GM23248 (cell line): ENCODE measurements around the gene KCTD20. TPM values are rescaled to one million over a fixed set of nuclear protein-coding genes. Genes with fewer than 3 reads are reported as not detected.
"Not testable (repeated sequence)": the region's sequence is repeated elsewhere in the genome, so short reads cannot be mapped to it uniquely, and the experiment has no call there.

Experiments used
- DNase-seq: peaks from one replicate; pipeline ENCODE4 v3.0.0-alpha.2; 2015
- H2AFZ ChIP-seq: fragments of 200-600 bp; sonication (generic); 2 replicates; pipeline ENCODE4 v1.6.1; 2016; ENCODE audit warnings: antibody characterized with exemption
- H3F3A ChIP-seq: fragments of 200-600 bp; sonication (generic); 2 replicates; pipeline ENCODE4 v1.6.1; 2016; ENCODE audit warnings: mild to moderate bottlenecking, antibody characterized with exemption, mixed run types; ENCODE audit not compliant: insufficient read depth
- H3K27ac ChIP-seq: fragments of 200-600 bp; sonication (generic); 2 replicates; pipeline ENCODE4 v1.5.1; 2016; ENCODE audit warnings: mild to moderate bottlenecking
- H3K27me3 ChIP-seq: fragments of 200-600 bp; sonication (generic); replicated peaks from 2 replicates; pipeline ENCODE4 v1.6.1; 2016; ENCODE audit warnings: mild to moderate bottlenecking; ENCODE audit not compliant: insufficient read depth
- H3K36me3 ChIP-seq: fragments of 200-600 bp; sonication (generic); 2 replicates; pipeline ENCODE4 v1.6.1; 2016; ENCODE audit warnings: low read depth, mild to moderate bottlenecking
- H3K4me1 ChIP-seq: fragments of 200-600 bp; sonication (generic); 2 replicates; pipeline ENCODE4 v1.6.1; 2016; ENCODE audit warnings: mild to moderate bottlenecking; ENCODE audit not compliant: insufficient read depth
- H3K4me2 ChIP-seq: fragments of 200-600 bp; sonication (generic); one replicate; pipeline ENCODE4 v1.6.1; 2016; ENCODE audit warnings: mild to moderate bottlenecking; ENCODE audit not compliant: unreplicated experiment
- H3K4me3 ChIP-seq: fragments of 200-600 bp; sonication (generic); 2 replicates; pipeline ENCODE4 v1.5.1; 2016; ENCODE audit warnings: mild to moderate bottlenecking
- H3K79me2 ChIP-seq: fragments of 200-600 bp; sonication (generic); 2 replicates; pipeline ENCODE4 v1.6.1; 2016; ENCODE audit warnings: mild to moderate bottlenecking; ENCODE audit not compliant: insufficient read depth
- H3K9ac ChIP-seq: fragments of 200-600 bp; sonication (generic); 2 replicates; pipeline ENCODE4 v1.6.1; 2016; ENCODE audit warnings: mild to moderate bottlenecking
- H3K9me2 ChIP-seq: fragments of 200-600 bp; sonication (generic); 2 replicates; pipeline ENCODE4 v1.6.1; 2016; ENCODE audit warnings: mixed run types, mild to moderate bottlenecking, moderate library complexity; ENCODE audit not compliant: insufficient read depth
- H3K9me3 ChIP-seq: fragments of 200-600 bp; sonication (generic); one replicate; pipeline ENCODE4 v1.6.1; 2017; ENCODE audit warnings: low read depth
- H4K20me1 ChIP-seq: fragments of 200-600 bp; sonication (generic); 2 replicates; pipeline ENCODE4 v1.6.0; 2016; ENCODE audit not compliant: insufficient read depth
- EZH2 ChIP-seq: fragments of 200-600 bp; sonication (generic); IDR thresholded peaks from 2 replicates; pipeline ENCODE4 v1.6.1; 2018; ENCODE audit warnings: antibody characterized with exemption, mild to moderate bottlenecking; ENCODE audit not compliant: insufficient read depth, poor library complexity, severe bottlenecking
- EZH2phosphoT487 ChIP-seq: fragments of 200-600 bp; sonication (generic); IDR thresholded peaks from 2 replicates; pipeline ENCODE4 v1.6.1; 2018; ENCODE audit warnings: antibody characterized with exemption, moderate library complexity, mild to moderate bottlenecking, low read depth; ENCODE audit not compliant: insufficient read depth
- WGBS, 2 experiments: methylation state at CpG; one replicate each; pipeline ENCODE4 v1.1.6; 2015 to 2017; ENCODE audit warnings: low lambda C conversion rate in 2 of 2, low coverage in 1 of 2; ENCODE audit errors: missing lambda C conversion rate in 2 of 2; 5-methylcytosine and 5-hydroxymethylcytosine counted together
- in situ Hi-C: fragments of 300-500 bp; cut with MboI; formaldehyde crosslinking; loops from 2 replicates; pipeline ENCODE4 v1.15.0; 2020
- polyA plus RNA-seq: library from polyadenylated mRNA; unstranded; fragments of >200 nt; fragmentation: Nextera tagmentation; extraction: Ambion mirVana; gene quantifications from 2 replicates; pipeline ENCODE4 v1.2.1, GENCODE V29; 2016
- total RNA-seq: library from RNA; depleted of rRNA; stranded (reverse); fragments of >200 nt; shearing (Covaris generic); gene quantifications from 2 replicates; pipeline ENCODE4 v1.2.3, GENCODE V29; 2014

The KCTD20 gene
- total and polyA plus RNA-seq, 2 experiments from 2014 or later = 52.7 to 120 TPM

DNA sequence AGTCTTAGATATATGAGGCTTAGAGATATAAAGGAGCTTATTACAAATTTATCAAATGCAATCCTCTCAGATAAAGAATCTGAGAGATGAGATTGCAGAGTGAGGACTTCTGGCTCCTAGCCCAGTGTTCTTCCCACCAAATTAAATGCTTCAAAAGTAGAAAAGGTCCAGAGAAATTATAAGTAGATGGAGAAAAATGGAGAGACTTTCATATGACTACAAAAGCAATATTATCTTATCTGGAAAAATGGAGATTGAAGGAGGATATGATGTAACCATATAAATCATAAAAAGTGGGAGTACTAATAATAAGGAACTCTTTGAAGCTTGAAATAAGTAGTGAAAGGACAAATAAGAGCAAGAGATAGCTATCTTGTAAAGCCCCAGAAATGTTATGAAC is 2.8 kb downstream of the KCTD20 start:
- Histone ChIP-seq H3K27ac (peak overlapping the region; percentile 92), H2AFZ (no peak overlapping the region), H4K20me1 (no peaks in the 10 kb centered on the region), H3K4me3 (peak overlapping the region; percentile 87; the same call in 1 of the 2 replicates), H3K79me2 (peaks cover 77% of the 10 kb centered on the region), H3K9ac (no peak overlapping the region), H3K27me3 (no peaks in the 10 kb centered on the region), H3K9me2 (no peaks in the 10 kb centered on the region), H3K4me1 (peaks cover 35% of the 10 kb centered on the region), H3K36me3 (peaks cover 15% of the 10 kb centered on the region), H3K4me2 (peak overlapping the region; percentile 98), H3K9me3 (no peaks in the 10 kb centered on the region), H3F3A (peaks cover 38% of the 10 kb centered on the region)
- TF ChIP-seq EZH2 = no peak
- no peak for TF ChIP-seq EZH2phosphoT487
- no peak for DNase-seq
- in situ Hi-C loops = no loop called here

DNA sequence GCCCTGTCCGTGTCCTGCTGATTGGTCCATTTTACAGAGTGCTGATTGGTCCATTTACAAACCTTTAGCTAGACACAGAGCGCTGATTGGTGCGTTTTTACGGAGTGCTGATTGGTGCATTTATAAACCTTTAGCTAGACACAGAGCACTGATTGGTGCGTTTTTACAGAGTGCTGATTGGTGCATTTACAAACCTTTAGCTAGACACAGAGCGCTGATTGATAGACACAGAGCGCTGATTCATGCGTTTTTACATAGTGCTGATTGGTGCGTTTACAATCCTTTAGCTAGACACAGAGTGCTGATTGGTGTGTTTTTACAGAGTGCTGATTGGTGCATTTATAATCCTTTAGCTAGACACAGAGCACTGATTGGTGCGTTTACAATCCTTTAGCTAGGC is 6.4 kb downstream of the KCTD20 start:
- H3K4me1 ChIP-seq = peaks cover 15% of the 10 kb centered on the region
- H3K36me3 ChIP-seq = peaks cover 26% of the 10 kb centered on the region
- peaks cover 100% of the 10 kb centered on the region for H3K79me2 ChIP-seq
- H3K9ac ChIP-seq, H3K27me3 ChIP-seq, in situ Hi-C loops, H3K9me3 ChIP-seq, DNase-seq, H3K4me3 ChIP-seq, H3K9me2 ChIP-seq, H2AFZ ChIP-seq, H4K20me1 ChIP-seq, H3K27ac ChIP-seq, H3K4me2 ChIP-seq: not testable (repeated sequence)
- peaks cover 27% of the 10 kb centered on the region for H3F3A ChIP-seq
- 98% methylated on average over 10 of the region's 10 CpGs for WGBS, 2 experiments

DNA sequence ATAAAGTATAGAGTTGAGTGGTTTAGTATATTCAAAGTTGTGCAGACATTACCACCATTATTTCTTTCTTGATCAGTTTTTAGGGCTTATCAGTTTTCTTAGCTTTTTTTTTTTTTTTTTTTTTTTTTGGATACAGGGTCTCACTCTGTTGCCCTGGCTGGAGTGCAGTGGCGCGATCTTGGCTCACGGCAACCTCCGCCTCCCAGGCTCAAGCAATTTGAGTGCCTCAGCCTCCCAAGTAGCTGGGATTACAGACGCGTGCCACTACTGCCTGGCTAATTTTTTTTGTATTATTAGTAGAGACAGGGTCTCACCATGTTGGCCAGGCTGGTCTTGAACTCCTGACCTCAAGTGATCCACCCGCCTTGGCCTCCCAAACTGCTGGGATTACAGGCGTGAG is 10.1 kb downstream of the KCTD20 start:
- DNase-seq, H3K9me2 ChIP-seq, H3K4me3 ChIP-seq, H3K4me2 ChIP-seq, H3K4me1 ChIP-seq, in situ Hi-C loops, H3K27me3 ChIP-seq, H3K27ac ChIP-seq, H3K9ac ChIP-seq, H3K9me3 ChIP-seq, H4K20me1 ChIP-seq, H2AFZ ChIP-seq: not testable (repeated sequence)
- peaks cover 100% of the 10 kb centered on the region for H3K79me2 ChIP-seq
- H3F3A ChIP-seq = peaks cover 15% of the 10 kb centered on the region; the same call in 1 of the 2 replicates
- H3K36me3 ChIP-seq = peaks cover 21% of the 10 kb centered on the region
- 97 to 98% methylated on average over 8 of the region's 8 CpGs for WGBS, 2 experiments

DNA sequence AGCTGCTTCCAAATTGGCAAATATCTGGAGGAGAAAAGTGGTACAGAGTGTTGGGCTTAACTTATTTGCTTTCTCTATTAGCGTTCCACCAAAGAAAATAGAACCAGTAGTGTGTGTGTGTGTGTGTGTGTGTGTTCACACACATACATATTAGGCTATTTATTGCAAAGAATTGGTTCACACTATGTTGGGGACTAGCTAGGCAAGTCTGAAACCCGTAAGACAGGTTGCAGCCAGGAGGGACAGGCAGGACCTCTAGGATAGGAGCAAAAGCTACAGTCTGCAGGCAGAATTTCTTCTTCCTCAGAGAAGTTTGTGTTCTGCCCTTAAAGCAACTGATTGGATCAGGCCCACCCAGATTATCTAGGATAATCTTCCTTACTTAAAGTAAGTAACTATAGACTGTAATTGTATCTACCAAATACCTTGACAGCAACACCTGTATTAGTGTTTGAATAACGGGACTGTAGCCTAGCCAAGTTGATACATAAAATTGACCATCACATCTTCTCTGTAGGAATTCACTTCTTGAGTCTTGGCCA is 12.8 kb downstream of the KCTD20 start:
- H3K4me2 ChIP-seq = no peak overlapping the region
- peaks cover 15% of the 10 kb centered on the region for H3K36me3 ChIP-seq
- H3K27me3 ChIP-seq = no peaks in the 10 kb centered on the region
- H3K9ac ChIP-seq = no peak overlapping the region
- no peak for TF ChIP-seq EZH2phosphoT487
- TF ChIP-seq EZH2 = no peak
- no peak overlapping the region for H3K4me3 ChIP-seq
- H3K9me3 ChIP-seq = no peaks in the 10 kb centered on the region
- no peak overlapping the region for H3K27ac ChIP-seq
- H3F3A ChIP-seq = peaks cover 12% of the 10 kb centered on the region; the same call in 1 of the 2 replicates
- no peak overlapping the region for H2AFZ ChIP-seq
- no peaks in the 10 kb centered on the region for H3K4me1 ChIP-seq
- WGBS, 2 experiments = 79 to 80% methylated on average over 3 of the region's 3 CpGs
- no peak for DNase-seq
- H3K79me2 ChIP-seq = peaks cover 100% of the 10 kb centered on the region
- peaks cover 9% of the 10 kb centered on the region; the same call in 1 of the 2 replicates for H4K20me1 ChIP-seq
- in situ Hi-C loops = no loop called here
- H3K9me2 ChIP-seq = no peaks in the 10 kb centered on the region

DNA sequence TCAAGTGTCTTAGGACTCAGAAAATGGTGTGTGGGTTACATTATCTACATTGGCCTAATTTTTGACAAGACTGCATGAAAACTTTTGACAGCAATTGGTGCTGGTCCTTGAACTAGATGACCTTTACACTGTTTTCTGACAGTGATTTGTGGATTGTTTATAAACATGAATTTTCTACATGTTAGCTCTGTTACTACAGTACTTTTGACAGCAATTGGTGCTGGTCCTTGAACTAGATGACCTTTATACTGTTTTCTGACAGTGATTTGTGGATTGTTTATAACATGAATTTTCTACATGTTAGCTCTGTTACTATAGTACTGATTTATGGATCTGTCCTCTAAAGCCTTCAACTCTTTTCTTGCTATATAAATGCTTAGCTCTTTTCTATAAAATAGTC is 16.7 kb downstream of the KCTD20 start:
- no peaks in the 10 kb centered on the region for H3K9me3 ChIP-seq
- H3F3A ChIP-seq = peaks cover 26% of the 10 kb centered on the region
- peaks cover 100% of the 10 kb centered on the region for H3K79me2 ChIP-seq
- H2AFZ ChIP-seq = no peak overlapping the region
- H4K20me1 ChIP-seq = peaks cover 13% of the 10 kb centered on the region; the same call in 1 of the 2 replicates
- H3K9me2 ChIP-seq = no peaks in the 10 kb centered on the region
- no peak overlapping the region for H3K27ac ChIP-seq
- DNase-seq = no peak
- peaks cover 13% of the 10 kb centered on the region for H3K4me1 ChIP-seq
- in situ Hi-C loops = no loop called here
- TF ChIP-seq EZH2 = no peak
- H3K27me3 ChIP-seq = no peaks in the 10 kb centered on the region
- 0 out of 2 replicates have a peak, but pooled peaks cover 7% of the 10 kb centered on the region for H3K36me3 ChIP-seq
- no peak overlapping the region for H3K4me3 ChIP-seq
- no peak overlapping the region for H3K4me2 ChIP-seq
- H3K9ac ChIP-seq = no peak overlapping the region
